Measurements from ENCODE around the gene SLC28A3. TPM values are rescaled to one million over a fixed set of nuclear protein-coding genes. Genes with fewer than 3 reads are reported as not detected.

SLC28A3 gene
- total and polyA plus RNA-seq, 4 donors: 0.24 to 3.6 (median 0.46) TPM

DNA sequence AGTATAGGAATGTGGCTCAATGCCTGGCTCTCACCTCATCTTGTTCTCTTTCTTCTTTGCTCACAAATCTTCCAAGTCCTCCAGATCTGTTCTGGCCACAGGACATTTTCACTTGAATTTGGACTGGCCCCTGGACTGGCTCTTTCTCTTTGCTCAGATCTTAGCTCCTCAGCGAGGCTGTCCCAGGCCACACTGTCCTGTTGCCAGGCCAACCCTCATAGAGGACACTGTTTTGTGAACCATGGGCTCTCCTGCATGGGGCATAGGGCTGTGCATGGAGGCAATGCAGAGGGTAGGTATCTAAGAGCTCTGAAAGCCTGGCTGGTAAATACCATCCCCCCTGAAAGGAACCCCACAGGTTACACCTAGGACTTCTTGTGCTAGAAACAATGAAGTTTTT lies 13.5 kb upstream of the SLC28A3 start:
- DNase-seq (ENCODE audit: low read depth in 4 of 6, low spot score in 6 of 6): no peak
- H3K36me3 ChIP-seq (ENCODE audit: control insufficient read depth, insufficient read depth, low read length): no peaks in the 10 kb centered on the region
- no peaks in the 10 kb centered on the region for H3K4me1 ChIP-seq (ENCODE audit: control insufficient read depth, insufficient read depth, low read length)
- H3K27me3 ChIP-seq (ENCODE audit: control insufficient read depth, insufficient read depth, low read length): no peaks in the 10 kb centered on the region
- H3K4me3 ChIP-seq (ENCODE audit: low read depth, low read length): no peak overlapping the region
- no peaks in the 10 kb centered on the region for H3K9me3 ChIP-seq (ENCODE audit: control insufficient read depth, insufficient read depth, low read length)
- no peak overlapping the region for H3K27ac ChIP-seq (ENCODE audit: low read depth, low read length)
- 63% methylated on average over 1 of the region's 1 CpG for WGBS (ENCODE audit: insufficient coverage)

DNA sequence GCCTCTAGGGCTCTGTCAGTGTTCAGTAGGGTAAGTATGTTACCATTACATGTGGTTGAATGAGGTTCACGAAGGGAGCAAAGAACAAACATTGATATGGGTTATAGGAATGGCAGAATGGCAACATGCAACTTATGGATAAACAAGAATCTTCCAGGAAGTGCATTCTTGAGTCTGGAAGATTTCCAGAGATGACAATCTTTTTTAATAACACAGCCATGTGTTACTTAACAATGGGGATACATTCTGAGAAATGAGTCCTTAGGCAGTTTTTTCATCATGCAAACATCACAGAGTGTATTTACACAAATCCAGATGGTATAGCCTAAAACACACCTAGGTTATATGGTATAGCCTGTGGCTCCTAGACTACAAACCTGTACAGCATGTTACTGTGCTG lies 9.1 kb upstream of the SLC28A3 start:
- H3K9me3 ChIP-seq (ENCODE audit: control insufficient read depth, insufficient read depth, low read length): peaks cover 2% of the 10 kb centered on the region
- H3K4me1 ChIP-seq (ENCODE audit: control insufficient read depth, insufficient read depth, low read length): no peaks in the 10 kb centered on the region
- DNase-seq (ENCODE audit: low read depth in 4 of 6, low spot score in 6 of 6): no peak
- 100% methylated on average over 1 of the region's 1 CpG for WGBS (ENCODE audit: insufficient coverage)
- no peak overlapping the region for H3K4me3 ChIP-seq (ENCODE audit: low read depth, low read length)
- H3K27me3 ChIP-seq (ENCODE audit: control insufficient read depth, insufficient read depth, low read length): no peaks in the 10 kb centered on the region
- no peaks in the 10 kb centered on the region for H3K36me3 ChIP-seq (ENCODE audit: control insufficient read depth, insufficient read depth, low read length)
- H3K27ac ChIP-seq (ENCODE audit: low read depth, low read length): no peak overlapping the region

DNA sequence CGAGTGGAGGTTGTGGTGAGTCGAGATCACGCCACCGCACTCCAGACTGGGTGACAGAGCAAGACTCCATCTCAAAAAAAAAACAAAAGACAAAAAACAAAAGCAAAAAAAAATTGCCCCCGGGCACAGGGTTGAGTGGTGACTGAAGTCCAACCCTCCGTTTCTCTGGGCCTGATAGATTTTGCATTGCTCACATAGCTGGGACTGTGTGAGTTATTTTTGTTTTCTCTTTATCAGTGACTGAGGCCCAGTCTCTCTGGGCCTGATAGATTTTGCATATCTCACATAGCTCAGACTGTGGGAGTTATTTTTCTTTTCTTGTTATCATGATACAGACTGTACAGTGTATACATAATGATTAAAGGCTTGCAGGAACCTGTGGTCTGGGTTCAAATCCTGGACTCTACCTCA lies 2.6 kb upstream of the SLC28A3 start:
- Histone ChIP-seq H3K9me3 (ENCODE audit: control insufficient read depth, insufficient read depth, low read length) (no peaks in the 10 kb centered on the region), H3K27me3 (ENCODE audit: control insufficient read depth, insufficient read depth, low read length) (no peaks in the 10 kb centered on the region), H3K4me3 (ENCODE audit: low read depth, low read length) (no peak overlapping the region), H3K27ac (ENCODE audit: low read depth, low read length) (no peak overlapping the region), H3K4me1 (ENCODE audit: control insufficient read depth, insufficient read depth, low read length) (peaks cover 13% of the 10 kb centered on the region), H3K36me3 (ENCODE audit: control insufficient read depth, insufficient read depth, low read length) (no peaks in the 10 kb centered on the region)
- no peak for DNase-seq (ENCODE audit: low read depth in 4 of 6, low spot score in 6 of 6)
- no CpG with 5 or more reads among the region's 6 CpGs for WGBS (ENCODE audit: insufficient coverage)

DNA sequence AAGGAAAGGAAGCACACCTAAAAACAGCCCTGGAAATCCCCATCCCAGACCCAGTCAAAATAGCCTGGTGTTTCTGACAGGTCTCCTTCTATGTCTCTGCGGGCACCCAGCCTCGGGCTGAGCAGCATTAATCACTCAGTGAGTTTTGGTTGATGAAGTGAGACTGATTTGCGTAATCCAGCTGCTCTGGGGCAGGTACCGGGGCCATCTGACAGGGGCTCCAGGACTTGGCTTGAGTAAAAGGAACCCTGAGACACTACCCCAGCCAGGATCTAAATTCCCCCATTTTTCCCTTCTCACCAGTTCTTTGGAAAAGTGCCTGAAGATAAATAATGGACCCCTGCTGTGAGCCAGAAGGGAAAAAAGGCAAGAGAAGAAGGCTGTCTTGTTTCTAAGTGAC lies 596 bp downstream of the SLC28A3 start:
- Histone ChIP-seq H3K36me3 (ENCODE audit: control insufficient read depth, insufficient read depth, low read length) (no peaks in the 10 kb centered on the region), H3K27me3 (ENCODE audit: control insufficient read depth, insufficient read depth, low read length) (no peaks in the 10 kb centered on the region), H3K4me3 (ENCODE audit: low read depth, low read length) (no peak overlapping the region), H3K27ac (ENCODE audit: low read depth, low read length) (no peak overlapping the region), H3K4me1 (ENCODE audit: control insufficient read depth, insufficient read depth, low read length) (peaks cover 13% of the 10 kb centered on the region), H3K9me3 (ENCODE audit: control insufficient read depth, insufficient read depth, low read length) (no peaks in the 10 kb centered on the region)
- DNase-seq (ENCODE audit: low read depth in 4 of 6, low spot score in 6 of 6): peak in 5 of 6 donors; percentile 13 to 77 (median 28)
- WGBS (ENCODE audit: insufficient coverage): 17% methylated on average over 2 of the region's 4 CpGs

DNA sequence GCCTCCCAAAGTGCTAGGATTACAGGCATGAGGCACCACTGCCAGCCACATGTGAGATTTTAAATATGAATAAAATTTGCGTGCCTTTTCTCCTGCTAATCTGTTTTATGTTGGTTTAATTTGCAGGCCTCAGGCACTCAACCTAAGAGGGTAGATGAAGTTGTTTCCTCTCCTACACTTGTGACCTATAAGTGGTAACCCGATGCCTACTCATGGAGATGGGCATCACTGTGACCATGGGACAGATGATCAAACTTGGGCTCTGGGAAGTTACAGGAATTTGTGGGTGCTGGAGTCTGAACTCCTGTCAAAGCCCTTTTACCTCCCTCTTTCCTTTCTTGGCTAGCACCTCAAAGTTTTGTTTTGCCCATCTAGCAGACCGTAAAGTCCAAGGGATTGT lies 1.1 kb downstream of the SLC28A3 start:
- 71% methylated on average over 1 of the region's 3 CpGs for WGBS (ENCODE audit: insufficient coverage)
- H3K4me3 ChIP-seq (ENCODE audit: low read depth, low read length): no peak overlapping the region

DNA sequence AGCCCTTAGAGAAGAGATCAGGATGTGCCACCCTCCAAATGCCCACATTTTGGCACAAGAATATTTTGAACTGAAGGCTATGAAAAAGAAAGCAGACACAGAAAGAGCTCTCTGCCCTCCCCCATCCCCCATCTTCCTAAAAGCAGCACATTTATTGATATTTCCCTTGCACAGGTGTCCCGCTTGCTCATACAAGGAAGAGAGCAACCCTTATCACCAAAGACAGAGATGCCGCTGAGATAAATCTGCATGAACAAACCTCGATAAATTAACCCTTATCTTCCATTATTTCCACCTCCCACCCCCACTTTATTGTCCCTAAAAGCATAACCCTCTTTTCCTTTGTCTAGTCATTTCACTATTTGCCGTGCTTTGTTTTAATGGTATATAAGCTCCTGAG lies 1.8 kb downstream of the SLC28A3 start:
- no peaks in the 10 kb centered on the region for H3K27me3 ChIP-seq (ENCODE audit: control insufficient read depth, insufficient read depth, low read length)
- no peak overlapping the region for H3K27ac ChIP-seq (ENCODE audit: low read depth, low read length)
- H3K4me3 ChIP-seq (ENCODE audit: low read depth, low read length): no peak overlapping the region
- DNase-seq (ENCODE audit: low read depth in 4 of 6, low spot score in 6 of 6): no peak
- H3K4me1 ChIP-seq (ENCODE audit: control insufficient read depth, insufficient read depth, low read length): peaks cover 13% of the 10 kb centered on the region
- H3K36me3 ChIP-seq (ENCODE audit: control insufficient read depth, insufficient read depth, low read length): no peaks in the 10 kb centered on the region
- WGBS (ENCODE audit: insufficient coverage): 100% methylated on average over 1 of the region's 4 CpGs
- no peaks in the 10 kb centered on the region for H3K9me3 ChIP-seq (ENCODE audit: control insufficient read depth, insufficient read depth, low read length)

More for the DNA sequence above, 1.1 kb downstream of the SLC28A3 start:
- Histone ChIP-seq H3K27ac (ENCODE audit: low read depth, low read length) (no peak overlapping the region), H3K36me3 (ENCODE audit: control insufficient read depth, insufficient read depth, low read length) (no peaks in the 10 kb centered on the region), H3K9me3 (ENCODE audit: control insufficient read depth, insufficient read depth, low read length) (no peaks in the 10 kb centered on the region), H3K4me1 (ENCODE audit: control insufficient read depth, insufficient read depth, low read length) (peaks cover 13% of the 10 kb centered on the region), H3K27me3 (ENCODE audit: control insufficient read depth, insufficient read depth, low read length) (no peaks in the 10 kb centered on the region)
- no peak for DNase-seq (ENCODE audit: low read depth in 4 of 6, low spot score in 6 of 6)

DNA sequence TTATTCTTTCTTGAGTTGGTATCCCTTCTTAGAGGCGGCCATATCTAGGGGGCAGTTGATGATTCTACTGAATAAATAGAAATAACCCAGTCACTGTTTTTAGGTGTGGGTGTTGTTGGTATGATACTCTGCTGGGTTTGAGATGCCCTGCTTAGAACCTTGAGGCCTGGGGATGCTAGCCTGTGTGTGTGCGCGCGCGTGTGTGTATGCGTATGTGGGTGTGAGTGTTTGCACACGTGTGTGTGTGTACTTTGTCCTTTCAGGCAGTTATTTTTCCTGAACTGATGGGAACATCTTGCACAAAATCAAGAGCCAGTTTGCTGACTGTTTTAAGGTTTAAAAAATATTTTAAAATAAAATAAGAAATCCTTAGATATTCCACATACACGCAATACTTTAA lies 3.3 kb downstream of the SLC28A3 start:
- Histone ChIP-seq H3K9me3 (ENCODE audit: control insufficient read depth, insufficient read depth, low read length) (no peaks in the 10 kb centered on the region), H3K27ac (ENCODE audit: low read depth, low read length) (no peak overlapping the region), H3K36me3 (ENCODE audit: control insufficient read depth, insufficient read depth, low read length) (no peaks in the 10 kb centered on the region), H3K27me3 (ENCODE audit: control insufficient read depth, insufficient read depth, low read length) (no peaks in the 10 kb centered on the region), H3K4me1 (ENCODE audit: control insufficient read depth, insufficient read depth, low read length) (peaks cover 13% of the 10 kb centered on the region), H3K4me3 (ENCODE audit: low read depth, low read length) (no peak overlapping the region)
- no peak for DNase-seq (ENCODE audit: low read depth in 4 of 6, low spot score in 6 of 6)
- 98% methylated on average over 5 of the region's 8 CpGs for WGBS (ENCODE audit: insufficient coverage)

DNA sequence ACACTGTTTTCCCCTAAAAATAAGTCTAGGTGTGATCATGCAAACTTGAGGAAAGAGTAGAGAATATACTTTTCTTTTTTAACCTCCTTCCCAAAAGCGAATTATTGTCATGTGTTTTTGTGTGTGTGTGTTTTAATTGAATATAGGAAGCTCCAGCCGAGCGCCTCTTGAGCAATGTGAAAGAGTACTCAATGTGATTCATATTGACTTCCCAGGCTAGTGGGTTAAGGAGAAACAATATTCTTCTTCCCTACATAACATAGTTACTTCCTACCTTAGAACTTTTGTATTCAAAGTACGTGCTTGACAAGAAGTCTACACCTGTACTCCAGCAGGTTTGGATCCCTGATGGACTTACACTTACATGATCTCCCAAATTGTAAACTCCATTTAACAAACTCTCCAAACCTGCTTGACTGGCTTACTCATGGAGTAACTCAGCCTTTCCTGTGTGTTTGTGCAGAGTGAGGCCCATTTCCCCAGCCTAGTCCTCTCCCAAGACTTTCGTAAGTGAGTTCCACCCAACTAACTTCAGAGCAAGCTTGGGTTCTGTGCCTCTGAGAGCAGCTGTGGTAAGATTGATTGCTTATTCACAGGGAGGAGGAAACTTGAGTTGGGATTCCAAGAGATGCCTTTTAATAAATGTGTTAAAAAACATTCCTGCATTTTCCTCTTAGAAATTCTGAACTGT lies 9.3 kb downstream of the SLC28A3 start:
- no peaks in the 10 kb centered on the region for H3K27me3 ChIP-seq (ENCODE audit: control insufficient read depth, insufficient read depth, low read length)
- no peaks in the 10 kb centered on the region for H3K4me1 ChIP-seq (ENCODE audit: control insufficient read depth, insufficient read depth, low read length)
- no peak overlapping the region for H3K4me3 ChIP-seq (ENCODE audit: low read depth, low read length)
- H3K36me3 ChIP-seq (ENCODE audit: control insufficient read depth, insufficient read depth, low read length): no peaks in the 10 kb centered on the region
- peaks cover 2% of the 10 kb centered on the region for H3K9me3 ChIP-seq (ENCODE audit: control insufficient read depth, insufficient read depth, low read length)
- no peak for DNase-seq (ENCODE audit: low read depth in 4 of 6, low spot score in 6 of 6)
- 56% methylated on average over 1 of the region's 5 CpGs for WGBS (ENCODE audit: insufficient coverage)
- H3K27ac ChIP-seq (ENCODE audit: low read depth, low read length): no peak overlapping the region

DNA sequence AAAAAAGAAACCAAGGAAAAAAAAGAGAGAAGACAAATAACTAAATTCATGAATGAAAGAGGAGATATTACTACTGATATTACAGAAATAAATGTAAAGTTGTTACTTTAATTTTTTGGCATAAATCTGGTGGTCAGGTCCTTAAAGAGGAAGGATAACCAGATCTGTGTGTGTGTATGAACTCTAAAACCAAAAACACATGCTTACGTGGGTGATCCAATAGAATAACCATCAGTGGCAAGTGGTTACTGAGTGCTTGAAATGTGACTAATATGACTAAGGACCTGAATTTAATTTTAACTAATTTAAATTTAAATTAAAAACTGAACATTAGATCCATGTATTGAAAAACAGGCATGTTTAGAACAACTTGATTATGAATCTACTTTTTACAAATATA lies 10.3 kb downstream of the SLC28A3 start:
- Histone ChIP-seq H3K36me3 (ENCODE audit: control insufficient read depth, insufficient read depth, low read length) (no peaks in the 10 kb centered on the region), H3K4me1 (ENCODE audit: control insufficient read depth, insufficient read depth, low read length) (no peaks in the 10 kb centered on the region), H3K9me3 (ENCODE audit: control insufficient read depth, insufficient read depth, low read length) (peaks cover 2% of the 10 kb centered on the region), H3K4me3 (ENCODE audit: low read depth, low read length) (no peak overlapping the region), H3K27me3 (ENCODE audit: control insufficient read depth, insufficient read depth, low read length) (no peaks in the 10 kb centered on the region), H3K27ac (ENCODE audit: low read depth, low read length) (no peak overlapping the region)
- no CpG with 5 or more reads among the region's 1 CpG for WGBS (ENCODE audit: insufficient coverage)
- DNase-seq (ENCODE audit: low read depth in 4 of 6, low spot score in 6 of 6): no peak

DNA sequence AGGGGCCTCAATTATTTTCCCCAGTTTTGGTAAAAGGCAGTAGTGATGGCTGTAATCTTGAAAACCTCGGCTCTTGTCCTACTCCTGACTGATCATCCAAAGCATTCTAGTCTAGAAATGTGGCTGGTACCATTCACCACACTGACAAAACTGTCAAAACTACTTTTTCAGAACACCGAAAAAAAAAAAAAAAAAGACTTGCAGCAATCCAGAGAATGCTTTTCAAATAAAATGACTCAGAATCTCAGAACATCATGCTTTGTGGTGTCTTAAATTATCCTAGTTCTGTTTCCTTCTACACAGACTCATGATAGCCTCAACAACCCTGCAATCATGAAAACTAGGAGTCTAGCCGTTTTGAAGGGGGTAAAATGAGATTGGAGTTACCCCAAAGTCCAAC lies 13.4 kb downstream of the SLC28A3 start:
- DNase-seq (ENCODE audit: low read depth in 4 of 6, low spot score in 6 of 6): no peak
- WGBS (ENCODE audit: insufficient coverage): no CpG with 5 or more reads among the region's 3 CpGs

More for the DNA sequence above, 13.4 kb downstream of the SLC28A3 start:
- no peak overlapping the region for H3K4me3 ChIP-seq (ENCODE audit: low read depth, low read length)
- H3K36me3 ChIP-seq (ENCODE audit: control insufficient read depth, insufficient read depth, low read length): no peaks in the 10 kb centered on the region
- H3K27ac ChIP-seq (ENCODE audit: low read depth, low read length): no peak overlapping the region
- no peaks in the 10 kb centered on the region for H3K27me3 ChIP-seq (ENCODE audit: control insufficient read depth, insufficient read depth, low read length)
- H3K9me3 ChIP-seq (ENCODE audit: control insufficient read depth, insufficient read depth, low read length): peaks cover 2% of the 10 kb centered on the region
- H3K4me1 ChIP-seq (ENCODE audit: control insufficient read depth, insufficient read depth, low read length): no peaks in the 10 kb centered on the region

All from spinal cord (tissue), 10 donors.